ENCODE data around the gene IDUA. TPM values are rescaled to one million over a fixed set of nuclear protein-coding genes. Genes with fewer than 3 reads are reported as not detected.

The IDUA gene
- total RNA-seq, 2 donors from 2014 or later: 23.4 to 31.9 TPM

Other genes starting within 250 kb of the IDUA start
- 1 to 10 TPM in 1 of 2 donors, under 1 TPM in 1; 0.85 to 1.2 TPM for gene CPLX1, start 160.9 kb upstream of the IDUA start, total RNA-seq
- gene GAK, start 54.7 kb upstream of the IDUA start, total RNA-seq: 100 to 1,000 TPM; 111 to 170 TPM
- gene TMEM175, start 54.6 kb upstream of the IDUA start, total RNA-seq: 10 to 100 TPM; 26.5 to 39.5 TPM
- 10 to 100 TPM; 18.6 to 24.0 TPM for gene DGKQ, start 13.5 kb upstream of the IDUA start, total RNA-seq
- gene SLC26A1, start 6.4 kb downstream of the IDUA start, total RNA-seq: not detected
- gene FGFRL1, start 24.6 kb downstream of the IDUA start, total RNA-seq: 10 to 100 TPM; 61.1 to 84.0 TPM
- 1 to 10 TPM; 1.2 to 2.4 TPM for gene RNF212, start 126.5 kb downstream of the IDUA start, total RNA-seq
- gene SPON2, start 185.5 kb downstream of the IDUA start, total RNA-seq: 10 to 100 TPM; 15.2 to 18.4 TPM

Data from thoracic aorta (tissue), 2 donors.